Measurements from ENCODE around the gene MBD1. TPM values are rescaled to one million over a fixed set of nuclear protein-coding genes. Genes with fewer than 3 reads are reported as not detected.

Gene MBD1
- total and polyA plus RNA-seq, 10 of the 15 experiments (the other 5 are each of a cell fraction or from before 2014, with no cell fraction given) = 8.4 to 97.7 (median 59.9) TPM

GRCh38 chr18:50268022-50268747 is 13.1 kb downstream of the MBD1 start (continued):
- TF ChIP-seq ZBTB11 (CRISPR knock-in tag; IDR thresholded peaks at IDR 0.05) = no peak
- peak; percentile 59; the same call in 1 of the 2 replicates for TF ChIP-seq PML (IDR thresholded peaks at IDR 0.05; ENCODE audit: low read length)
- TF ChIP-seq YY1 (IDR thresholded peaks at IDR 0.05; ENCODE audit: low read depth, low read length) = peak; percentile 80
- no peak for TF ChIP-seq CHD1 (IDR thresholded peaks at IDR 0.05; ENCODE audit: low read depth, low read length)
- no peak for TF ChIP-seq PAX5 (IDR thresholded peaks at IDR 0.05; ENCODE audit: borderline replicate concordance, low read depth, low read length)
- no peak for TF ChIP-seq SKIL (IDR thresholded peaks at IDR 0.05; ENCODE audit: low read depth, poor library complexity, severe bottlenecking)
- 0 out of 2 replicates have a peak, but pooled peaks have one; percentile 4 for TF ChIP-seq MEF2A (IDR thresholded peaks at IDR 0.05; ENCODE audit: insufficient read depth, low read depth, low read length)
- TF ChIP-seq ZNF592 (IDR thresholded peaks at IDR 0.05) = 0 out of 2 replicates have a peak, but pooled peaks have one; percentile 53
- peak; percentile 40 for TF ChIP-seq KLF5 (IDR thresholded peaks at IDR 0.05; ENCODE audit: partially characterized antibody)
- no peak for TF ChIP-seq TCF3 (IDR thresholded peaks at IDR 0.05; ENCODE audit: borderline replicate concordance, insufficient read depth, low read depth, low read length)
- TF ChIP-seq BACH1 (IDR thresholded peaks at IDR 0.05; ENCODE audit: borderline replicate concordance) = peak; percentile 53; the same call in 1 of the 2 replicates
- peak; percentile 88 for TF ChIP-seq SMARCA5 (IDR thresholded peaks at IDR 0.05)
- no peak for TF ChIP-seq EZH2 (IDR thresholded peaks at IDR 0.05; ENCODE audit: borderline replicate concordance, control insufficient read depth, low read depth, low read length)
- peak; percentile 36; the same call in 1 of the 2 replicates for TF ChIP-seq MXI1 (IDR thresholded peaks at IDR 0.05; ENCODE audit: low read depth, low read length)
- no peak for TF ChIP-seq E2F8 (IDR thresholded peaks at IDR 0.05; ENCODE audit: low read depth, partially characterized antibody)
- no peak for TF ChIP-seq NFIC (IDR thresholded peaks at IDR 0.05; ENCODE audit: low read depth, low read length)
- TF ChIP-seq TARDBP (IDR thresholded peaks at IDR 0.05; ENCODE audit: borderline replicate concordance) = no peak

Measured in GM12878 (cell line).